Measurements from ENCODE around the gene PFKFB1.

DNA sequence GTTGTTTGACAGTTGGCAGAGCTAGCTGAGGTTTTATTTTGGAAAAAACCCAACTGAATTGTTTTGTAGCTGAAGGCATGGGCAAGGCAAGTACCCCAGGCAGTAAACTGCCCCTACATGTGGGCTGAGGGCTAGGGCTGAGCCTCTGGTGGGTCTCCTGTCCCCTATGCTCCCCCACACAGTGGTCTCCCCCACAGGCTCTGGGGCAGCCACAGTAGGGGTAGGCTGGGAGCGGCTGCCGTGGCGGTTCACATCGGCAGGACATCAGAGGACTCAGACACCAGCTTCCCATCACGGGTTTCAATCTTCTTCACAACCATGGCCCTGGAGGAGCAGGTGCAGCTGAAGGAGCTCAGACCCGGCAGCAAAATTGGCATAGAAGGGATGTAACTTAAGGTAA lies 47.5 kb upstream of the PFKFB1 start:
- TF ChIP-seq CTCF (conservative IDR thresholded peaks at IDR 0.05; ENCODE audit: low read depth, low read length) = no peak
- TF ChIP-seq EZH2 (IDR thresholded peaks at IDR 0.05; ENCODE audit: borderline replicate concordance, low read depth, low read length, poor library complexity, severe bottlenecking) = no peak
